Activated CD4-positive, alpha-beta T cell treated with anti-CD3 and anti-CD28 coated beads for 36 hours (primary cell): Measurements from ENCODE around the gene PPIL4. TPM values are rescaled to one million over a fixed set of nuclear protein-coding genes. Genes with fewer than 3 reads are reported as not detected.

Experiments used
- ATAC-seq: fragments of 200-7000 bp; cut with Tn5 transposase; one replicate; pipeline ENCODE4 v1.10.0; 2021; ENCODE audit warnings: mild to moderate bottlenecking, moderate library complexity
- CTCF ChIA-PET: fragments of 350-600 bp; sonication (Branson Sonifier 250); formaldehyde crosslinking; loops from one replicate; lab custom pipeline; 2021; ENCODE audit warnings: antibody characterized with exemption; lab: Charles Lee
- POLR2A ChIA-PET: fragments of 350-600 bp; sonication (Branson Sonifier 250); formaldehyde crosslinking; loops from one replicate; lab custom pipeline; 2021; ENCODE audit warnings: antibody characterized with exemption, inconsistent platforms; lab: Charles Lee
- DNase-seq: peaks from one replicate; pipeline ENCODE4 v3.0.0-alpha.2; 2020
- H3K27ac Mint-ChIP-seq: one replicate; pipeline ENCODE4 v1.8.0; 2021; ENCODE audit warnings: mixed read lengths
- H3K27me3 Mint-ChIP-seq: one replicate; pipeline ENCODE4 v1.8.0; 2021; ENCODE audit warnings: mixed read lengths
- H3K36me3 Mint-ChIP-seq: one replicate; pipeline ENCODE4 v1.8.0; 2021; ENCODE audit warnings: low read depth, mixed read lengths
- H3K4me1 Mint-ChIP-seq: one replicate; pipeline ENCODE4 v1.8.0; 2021; ENCODE audit warnings: mixed read lengths
- H3K4me3 Mint-ChIP-seq: one replicate; pipeline ENCODE4 v1.8.0; 2021; ENCODE audit warnings: mild to moderate bottlenecking, moderate library complexity, mixed read lengths
- H3K9me3 Mint-ChIP-seq: one replicate; pipeline ENCODE4 v1.8.0; 2021; ENCODE audit warnings: low read depth, mixed read lengths
- intact Hi-C, 2 experiments: fragments of 100-400 bp; cut with DNase I in 1 of 2; cut with micrococcal nuclease in 1 of 2; formaldehyde crosslinking; loops; one replicate each; pipeline versions ENCODE4 v1.14.2 to v1.15.1; 2022 to 2024; cut with DNase I, micrococcal nuclease
- total RNA-seq, 2 experiments: library from RNA; stranded (reverse); gene quantifications; one replicate each; pipeline ENCODE4 v1.2.3, GENCODE V29; 2021

PPIL4 gene
- total RNA-seq, 2 experiments from 2014 or later = 22.6 to 26.8 TPM

- Mint-ChIP-seq H3K9me3 (no peaks in the 10 kb centered on the region), H3K4me3 (no peak overlapping the region), H3K36me3 (peaks cover 20% of the 10 kb centered on the region), H3K27me3 (no peaks in the 10 kb centered on the region), H3K4me1 (peaks cover 63% of the 10 kb centered on the region), H3K27ac (peak overlapping the region; percentile 9)
- POLR2A ChIA-PET = interaction anchor here (0.6 to 0.7 kb wide), 2 partner anchors 99 to 144 kb away, joined by 4 to 11 read pairs; no protein-coding TSS in a partner anchor
- CTCF ChIA-PET = interaction anchor here (0.7 to 1.1 kb wide), 3 partner anchors 13 to 58 kb away, joined by 3 read pairs; partner anchors contain the start of gene PPIL4
- intact Hi-C loops = no loop called here
- ATAC-seq (no peak), DNase-seq (no peak)
Measured at GRCh38 chr6:149487316-149487715, 58.5 kb downstream of the PPIL4 start.

DNA sequence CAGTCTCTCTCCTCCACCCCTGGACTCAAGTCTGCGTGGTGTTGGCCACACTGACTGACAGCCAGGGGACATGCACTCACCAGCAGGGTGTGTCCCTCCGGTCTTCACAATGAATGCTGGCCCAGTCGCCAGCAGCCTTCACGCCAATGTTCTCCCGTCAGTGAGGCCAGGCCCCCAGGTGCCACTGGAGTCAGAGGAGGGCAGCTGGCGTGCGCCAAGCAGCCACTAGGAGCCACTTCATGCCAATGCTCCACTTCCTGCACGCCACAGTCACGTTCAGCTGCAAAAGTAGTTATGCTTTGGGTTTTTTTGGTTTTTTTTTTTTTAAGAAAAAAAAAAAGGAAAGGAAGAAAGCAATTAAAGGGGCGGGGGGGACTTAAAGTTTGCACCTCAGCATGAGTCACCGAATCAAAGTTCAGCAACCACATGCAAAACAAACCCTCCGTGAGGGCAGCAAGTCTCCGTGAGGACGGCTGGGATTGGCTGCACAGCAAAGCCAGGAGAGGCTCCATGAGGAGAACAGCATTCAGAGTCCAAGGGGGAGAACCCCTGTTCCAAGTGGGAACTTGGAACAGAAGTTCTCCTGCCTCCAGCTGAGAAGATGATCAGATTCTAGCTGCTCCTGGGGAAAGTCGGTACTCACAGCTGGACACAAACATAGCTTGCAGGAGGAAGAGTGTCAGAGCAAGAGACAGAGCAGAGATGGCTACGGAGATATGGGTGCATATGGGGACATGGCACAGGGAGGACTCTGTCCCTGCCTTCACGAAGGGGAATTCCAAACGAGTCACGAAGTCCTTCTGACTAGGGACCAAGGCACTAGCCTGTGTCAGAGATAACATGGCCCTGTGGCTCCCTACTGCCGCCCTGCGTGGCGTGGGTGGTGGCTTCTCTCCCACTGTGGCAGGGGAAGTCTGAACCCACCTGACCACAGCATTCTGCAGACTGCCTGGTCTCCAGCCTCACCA is 60.8 kb downstream of the PPIL4 start, which contains the start of gene ZC3H12D:
Gene ZC3H12D (minus strand): TSS at position 282 of the 968 bp plus-strand sequence. CDS start 10,471 bp downstream, outside the sequence.
- CTCF ChIA-PET = interaction anchor here (0.8 to 3.4 kb wide), 13 partner anchors 11 to 160 kb away, joined by 3 to 40 read pairs (median 4); partner anchors contain the start of gene PPIL4
- POLR2A ChIA-PET = interaction anchor here (0.6 kb wide), 2 partner anchors 15 to 60 kb away, joined by 3 to 5 read pairs; no protein-coding TSS in a partner anchor
- H3K4me3 Mint-ChIP-seq = peak within 1 kb of the TSS; percentile 92

DNA sequence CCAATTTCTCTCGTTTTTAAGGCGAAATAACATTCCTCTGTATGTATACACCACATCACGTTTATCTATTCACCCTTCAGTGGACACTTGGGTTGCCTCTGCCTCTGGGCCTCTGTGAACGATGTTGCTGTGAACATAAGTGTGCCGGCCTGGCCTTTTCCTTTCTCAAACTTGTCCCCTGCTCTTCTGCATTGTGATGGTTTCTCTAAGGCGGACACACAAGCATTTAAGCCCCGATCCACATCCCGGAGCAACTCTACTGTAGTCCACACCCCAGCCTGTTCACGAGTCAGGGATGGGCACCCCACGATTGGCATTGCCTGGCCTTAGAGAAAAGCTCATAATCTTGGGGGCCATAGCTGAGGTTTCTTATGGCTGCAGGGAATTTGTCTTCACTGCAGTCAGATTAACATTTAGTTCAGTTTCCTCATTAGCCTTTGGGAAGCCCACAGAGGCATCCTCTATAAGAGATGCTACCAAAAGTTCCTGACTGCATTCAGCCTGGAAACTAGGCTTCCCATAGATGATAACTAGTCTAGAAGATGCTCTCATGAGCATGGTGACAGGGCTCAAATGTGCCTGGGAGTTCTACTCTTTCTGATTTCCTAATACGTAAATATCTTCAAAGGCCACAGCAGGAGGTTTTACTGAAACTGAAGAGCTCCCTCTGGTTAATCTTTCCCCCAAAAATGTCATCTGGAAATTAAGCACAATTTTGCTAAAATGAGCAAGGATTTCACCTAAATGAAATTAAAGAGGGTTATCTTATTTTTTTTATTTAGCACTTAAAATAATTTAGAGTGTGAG is 61.8 kb downstream of the PPIL4 start:
- Mint-ChIP-seq H3K4me1 (peaks cover 64% of the 10 kb centered on the region), H3K27me3 (no peaks in the 10 kb centered on the region), H3K36me3 (peaks cover 52% of the 10 kb centered on the region), H3K9me3 (no peaks in the 10 kb centered on the region), H3K4me3 (peak overlapping the region; percentile 92), H3K27ac (peak overlapping the region; percentile 99)
- ChIA-PET CTCF (interaction anchor here (0.8 to 3.4 kb wide), 8 partner anchors 12 to 159 kb away, joined by 3 to 40 read pairs (median 4); no protein-coding TSS in a partner anchor), POLR2A (interaction anchor here (0.6 to 0.9 kb wide), 2 partner anchors 10 kb away, joined by 6 to 11 read pairs; no protein-coding TSS in a partner anchor)
- no peak for DNase-seq
- intact Hi-C loops = loop anchor here (1.0 to 2.0 kb wide), 4 partner anchors 25 to 165 kb away; partner anchors contain the start of gene PPIL4 (in 1 of the 2)
- ATAC-seq = no peak

More for the DNA sequence above, 60.8 kb downstream of the PPIL4 start, which contains the start of gene ZC3H12D:
- H3K36me3 Mint-ChIP-seq = peaks cover 43% of the 10 kb centered on the region
- peak within 1 kb of the TSS; percentile 99 for H3K27ac Mint-ChIP-seq
- peak; percentile 92 for DNase-seq
- intact Hi-C loops = loop anchor here (1.0 to 2.0 kb wide), 8 partner anchors 9 to 453 kb away; partner anchors contain the start of gene PPIL4 (in 1 of the 2)
- peaks cover 65% of the 10 kb centered on the region for H3K4me1 Mint-ChIP-seq
- no peaks in the 10 kb centered on the region for H3K9me3 Mint-ChIP-seq
- ATAC-seq = peak; percentile 78
- H3K27me3 Mint-ChIP-seq = no peaks in the 10 kb centered on the region

GRCh38 chr6:149483334-149483725 is 62.5 kb downstream of the PPIL4 start:
- Mint-ChIP-seq H3K9me3 (no peaks in the 10 kb centered on the region), H3K4me3 (peak overlapping the region; percentile 92), H3K27me3 (no peaks in the 10 kb centered on the region), H3K27ac (peak overlapping the region; percentile 99), H3K36me3 (peaks cover 58% of the 10 kb centered on the region), H3K4me1 (peaks cover 63% of the 10 kb centered on the region)
- intact Hi-C loops = loop anchor here in 1 of 2 experiments (1.0 kb wide), 1 partner anchor 34 kb away; no protein-coding TSS in a partner anchor
- CTCF ChIA-PET = interaction anchor here (0.6 to 3.4 kb wide), 8 partner anchors 26 to 1899 kb away, joined by 3 to 40 read pairs (median 3); no protein-coding TSS in a partner anchor
- POLR2A ChIA-PET = interaction anchor here (0.9 kb wide), 1 partner anchor 10 kb away, joined by 6 read pairs; no protein-coding TSS in a partner anchor
- ATAC-seq (no peak), DNase-seq (no peak)

GRCh38 chr6:149482545-149483333 is 63.1 kb downstream of the PPIL4 start:
- H3K36me3 Mint-ChIP-seq = peaks cover 58% of the 10 kb centered on the region
- intact Hi-C loops = loop anchor here in 1 of 2 experiments (1.0 kb wide), 1 partner anchor 35 kb away; no protein-coding TSS in a partner anchor
- ChIA-PET CTCF (interaction anchor here (0.6 to 3.4 kb wide), 8 partner anchors 27 to 1898 kb away, joined by 3 to 40 read pairs (median 3); no protein-coding TSS in a partner anchor), POLR2A (interaction anchor here (0.9 kb wide), 1 partner anchor 11 kb away, joined by 6 read pairs; no protein-coding TSS in a partner anchor)
- no peak for ATAC-seq
- H3K9me3 Mint-ChIP-seq = no peaks in the 10 kb centered on the region
- peak overlapping the region; percentile 92 for H3K4me3 Mint-ChIP-seq
- peak overlapping the region; percentile 99 for H3K27ac Mint-ChIP-seq
- DNase-seq = peak; percentile 55
- H3K4me1 Mint-ChIP-seq = peaks cover 59% of the 10 kb centered on the region
- no peaks in the 10 kb centered on the region for H3K27me3 Mint-ChIP-seq

DNA sequence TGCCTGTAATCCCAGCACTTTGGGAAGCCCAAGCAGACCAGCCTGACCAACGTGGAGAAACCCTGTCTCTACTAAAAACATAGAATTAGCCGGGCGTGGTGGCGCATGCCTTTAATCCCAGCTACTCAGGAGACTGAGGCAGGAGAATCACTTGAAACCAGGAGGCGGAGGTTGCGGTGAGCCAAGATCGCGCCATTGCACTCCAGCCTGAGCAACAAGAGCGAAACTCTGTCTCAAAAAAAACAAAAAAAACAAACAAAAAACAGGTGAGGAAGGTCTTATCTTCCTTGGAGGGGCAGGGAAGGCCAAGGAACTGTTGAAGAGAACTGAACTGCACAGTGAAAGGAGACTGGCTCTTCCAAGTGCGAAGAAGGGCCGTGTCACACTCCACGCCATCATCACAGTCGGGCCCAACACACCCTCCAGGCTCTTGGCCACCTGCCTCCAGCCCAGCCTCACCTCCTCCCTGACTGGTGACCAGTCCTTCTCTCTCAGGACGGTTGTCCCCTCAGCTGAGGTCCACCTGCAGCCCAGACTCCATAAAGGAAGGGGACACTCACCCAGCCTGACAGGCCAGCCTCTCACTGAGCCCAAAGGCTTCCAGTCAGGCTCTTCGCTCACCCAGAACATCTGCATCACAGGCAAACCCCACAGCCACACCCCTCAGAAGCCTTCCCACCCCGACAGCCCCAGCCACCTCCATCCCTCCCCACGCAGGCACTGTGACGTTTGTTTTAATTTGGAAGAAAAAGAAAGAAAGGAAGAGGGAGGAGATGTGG is 65.2 kb downstream of the PPIL4 start:
- H3K27ac Mint-ChIP-seq = peak overlapping the region; percentile 99
- no peaks in the 10 kb centered on the region for H3K9me3 Mint-ChIP-seq
- ChIA-PET CTCF (interaction anchor here (1.4 to 2.3 kb wide), 2 partner anchors 15 to 36 kb away, joined by 4 to 23 read pairs; no protein-coding TSS in a partner anchor), POLR2A (interaction anchor here (1.9 kb wide), 1 partner anchor 28 kb away, joined by 7 read pairs; no protein-coding TSS in a partner anchor)
- DNase-seq (peak; percentile 65), ATAC-seq (no peak)
- intact Hi-C loops = no loop called here
- no peaks in the 10 kb centered on the region for H3K27me3 Mint-ChIP-seq
- peak overlapping the region; percentile 92 for H3K4me3 Mint-ChIP-seq
- peaks cover 70% of the 10 kb centered on the region for H3K36me3 Mint-ChIP-seq
- H3K4me1 Mint-ChIP-seq = peaks cover 63% of the 10 kb centered on the region

DNA sequence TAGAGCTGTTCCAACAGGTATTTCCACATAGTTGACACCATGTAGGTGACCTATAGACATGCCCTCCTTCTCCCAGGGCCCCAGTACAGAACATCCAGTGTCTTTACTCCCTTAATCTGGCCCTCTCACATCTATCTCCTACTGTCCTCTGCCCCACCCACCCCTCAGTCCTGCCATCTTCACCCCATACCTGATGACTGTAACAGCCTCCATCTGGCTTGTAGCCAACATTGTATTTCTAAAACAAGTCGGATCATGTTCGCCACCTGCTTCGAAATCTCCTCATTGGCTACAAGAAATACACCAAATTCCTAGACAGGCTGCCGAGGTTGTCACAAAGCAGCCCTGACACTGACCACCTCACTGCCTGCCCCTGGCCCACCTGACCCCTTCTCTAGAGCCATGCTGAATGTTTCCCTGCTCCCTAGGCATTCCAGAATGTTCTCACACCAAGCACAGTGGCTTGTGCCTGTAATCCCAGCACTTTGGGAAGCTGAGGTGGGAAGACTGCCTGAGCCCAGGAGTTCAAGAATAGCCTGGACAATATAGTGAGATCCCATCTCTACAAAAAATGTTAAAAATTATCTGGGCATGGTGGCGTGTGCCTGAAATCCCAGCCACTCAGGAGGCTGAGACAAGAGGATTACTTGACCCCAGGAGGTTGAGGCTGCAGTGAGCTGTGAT is 67.1 kb downstream of the PPIL4 start:
- Mint-ChIP-seq H3K4me1 (peaks cover 56% of the 10 kb centered on the region), H3K4me3 (peak overlapping the region; percentile 92), H3K9me3 (no peaks in the 10 kb centered on the region), H3K36me3 (peaks cover 65% of the 10 kb centered on the region), H3K27me3 (no peaks in the 10 kb centered on the region), H3K27ac (peak overlapping the region; percentile 56)
- DNase-seq (no peak), ATAC-seq (no peak)
- intact Hi-C loops = no loop called here
- ChIA-PET CTCF (interaction anchor here (0.7 to 2.3 kb wide), 7 partner anchors 9 to 187 kb away, joined by 3 to 23 read pairs (median 3); partner anchors contain the start of gene PPIL4), POLR2A (interaction anchor here (1.9 kb wide), 1 partner anchor 30 kb away, joined by 7 read pairs; no protein-coding TSS in a partner anchor)

DNA sequence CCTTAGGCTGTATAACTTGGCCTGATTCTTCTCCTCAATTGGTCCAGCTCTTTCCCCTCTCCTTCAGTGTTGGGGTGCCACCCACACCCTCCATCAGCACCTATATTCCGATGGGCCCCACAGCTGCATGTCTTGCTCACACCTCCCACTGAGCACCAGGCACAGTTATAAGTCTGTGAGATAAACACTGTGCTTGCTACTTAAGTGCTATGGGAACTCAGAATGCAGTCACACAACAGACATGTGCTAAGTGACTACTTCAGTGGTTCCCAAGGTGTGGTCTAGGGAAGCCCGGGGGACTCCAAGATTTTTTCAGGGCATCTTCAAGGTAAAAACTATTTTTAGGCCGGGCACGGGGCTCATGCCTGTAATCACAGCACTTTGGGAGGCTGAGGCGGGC is 68.3 kb downstream of the PPIL4 start:
- H3K9me3 Mint-ChIP-seq = no peaks in the 10 kb centered on the region
- no peak overlapping the region for H3K27ac Mint-ChIP-seq
- no peaks in the 10 kb centered on the region for H3K27me3 Mint-ChIP-seq
- intact Hi-C loops = no loop called here
- H3K4me3 Mint-ChIP-seq = no peak overlapping the region
- ATAC-seq (no peak), DNase-seq (no peak)
- peaks cover 60% of the 10 kb centered on the region for H3K4me1 Mint-ChIP-seq
- POLR2A ChIA-PET = no interaction called here
- CTCF ChIA-PET = interaction anchor here (0.7 kb wide), 1 partner anchor 15 kb away, joined by 3 read pairs; no protein-coding TSS in a partner anchor
- H3K36me3 Mint-ChIP-seq = peaks cover 66% of the 10 kb centered on the region
